SJSA1 (cell line): Measurements from ENCODE around the gene DOCK3. TPM values are rescaled to one million over a fixed set of nuclear protein-coding genes. Genes with fewer than 3 reads are reported as not detected.
"Not testable (repeated sequence)": the region's sequence is repeated elsewhere in the genome, so short reads cannot be mapped to it uniquely, and the experiment has no call there.

Experiments
- DNase-seq, 2 experiments: peaks; one replicate each; pipeline ENCODE4 v3.0.0-alpha.2; 2015 to 2020; ENCODE audit warnings: low spot score in 2 of 2, low read depth in 1 of 2
- H3K27ac ChIP-seq: fragments of 250-450 bp; sonication (Bioruptor Pico); 2 replicates; pipeline ENCODE4 v1.5.1; 2020; ENCODE audit warnings: mild to moderate bottlenecking, moderate library complexity
- H3K27me3 ChIP-seq: fragments of 250-450 bp; sonication (Bioruptor Pico); replicated peaks from 2 replicates; pipeline ENCODE4 v1.5.1; 2020; ENCODE audit warnings: mild to moderate bottlenecking, moderate library complexity
- H3K36me3 ChIP-seq: fragments of 250-450 bp; sonication (Bioruptor Pico); 2 replicates; pipeline ENCODE4 v1.5.1; 2020; ENCODE audit warnings: mild to moderate bottlenecking
- H3K4me1 ChIP-seq: fragments of 250-450 bp; sonication (Bioruptor Pico); replicated peaks from 2 replicates; pipeline ENCODE4 v1.6.1; 2021; ENCODE audit warnings: mild to moderate bottlenecking
- H3K4me3 ChIP-seq: fragments of 250-450 bp; sonication (Bioruptor Pico); 2 replicates; pipeline ENCODE4 v1.5.1; 2020; ENCODE audit warnings: mild to moderate bottlenecking
- H3K9me3 ChIP-seq: fragments of 250-450 bp; sonication (Bioruptor Pico); replicated peaks from 2 replicates; pipeline ENCODE4 v1.5.1; 2020; ENCODE audit warnings: mild to moderate bottlenecking
- total RNA-seq: library from RNA; depleted of rRNA; stranded (reverse); fragments of >200 nt; shearing (Covaris generic); gene quantifications from 2 replicates; pipeline ENCODE4 v1.2.3, GENCODE V29; 2014

The DOCK3 gene
- total RNA-seq, 1 experiment from 2014 or later: 0.29 TPM

DNA sequence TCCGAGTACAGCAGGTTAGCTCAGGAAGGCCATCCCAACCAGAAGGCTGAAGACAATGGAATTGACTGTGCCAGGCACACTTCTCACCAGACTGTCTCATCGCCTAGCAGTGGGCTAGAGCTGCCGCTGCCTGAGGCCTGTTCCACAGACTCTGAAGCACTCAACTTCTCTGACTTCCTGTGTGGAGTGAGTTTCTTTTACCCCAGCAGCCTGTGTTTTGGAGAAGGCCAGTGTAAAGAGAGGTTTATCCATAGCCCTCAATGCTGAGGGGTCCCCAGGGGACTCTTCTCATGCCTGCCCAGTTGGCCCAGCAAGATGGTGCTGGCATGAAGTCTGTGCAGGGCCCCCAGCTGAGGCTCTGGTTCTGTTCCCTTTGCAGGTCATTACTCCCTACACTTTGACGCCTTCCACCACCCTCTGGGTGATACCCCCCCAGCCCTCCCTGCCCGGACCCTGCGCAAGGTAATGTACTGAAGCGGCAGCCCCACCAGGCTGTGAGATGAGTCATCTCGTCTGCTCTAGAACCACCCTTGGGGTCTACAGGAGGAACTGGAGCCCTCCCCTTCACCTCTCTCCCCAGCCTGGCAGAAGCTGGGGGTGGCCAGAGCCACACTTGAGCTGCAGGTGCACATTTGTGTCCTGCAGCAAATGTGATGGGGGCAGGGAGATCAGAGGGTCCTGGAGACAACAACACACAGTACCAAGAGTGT is 705.2 kb downstream of the DOCK3 start:
- H3K36me3 ChIP-seq: peaks cover 6% of the 10 kb centered on the region; the same call in 1 of the 2 replicates
- H3K9me3 ChIP-seq: no peaks in the 10 kb centered on the region
- H3K27me3 ChIP-seq: no peaks in the 10 kb centered on the region
- peaks cover 6% of the 10 kb centered on the region for H3K4me1 ChIP-seq
- peak in 1 of 2 experiments; percentile 25 for DNase-seq
- H3K4me3 ChIP-seq: no peak overlapping the region
- no peak overlapping the region for H3K27ac ChIP-seq

DNA sequence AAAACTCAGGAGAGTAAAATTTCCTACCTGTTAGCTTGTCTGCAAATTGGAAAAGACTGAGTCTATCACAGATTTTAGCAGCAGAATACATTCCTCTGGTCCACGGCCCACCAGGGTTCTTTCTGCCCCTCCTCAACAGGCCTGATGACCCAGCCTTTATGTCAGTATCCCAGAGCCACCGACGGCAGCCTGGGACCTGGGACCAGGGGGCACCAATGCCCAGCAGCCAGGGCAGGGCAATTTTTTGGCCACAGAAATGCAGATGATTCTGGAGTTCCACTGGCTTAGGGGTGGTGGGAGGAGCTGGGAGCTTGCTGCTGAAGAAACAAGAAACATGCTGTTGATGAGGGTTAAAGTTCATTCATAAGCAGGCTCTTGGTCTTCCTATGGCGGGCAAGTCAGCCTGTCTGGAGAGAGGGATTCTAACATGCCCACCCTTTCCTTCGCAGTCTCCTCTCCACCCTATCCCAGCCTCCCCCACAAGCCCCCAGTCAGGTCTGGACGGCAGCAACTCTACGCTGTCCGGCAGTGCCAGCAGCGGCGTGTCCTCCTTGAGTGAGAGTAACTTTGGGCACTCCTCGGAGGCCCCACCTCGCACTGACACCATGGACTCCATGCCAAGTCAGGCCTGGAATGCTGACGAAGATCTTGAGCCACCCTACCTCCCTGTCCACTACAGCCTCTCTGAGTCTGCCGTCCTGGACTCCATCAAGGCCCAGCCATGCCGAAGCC is 706.0 kb downstream of the DOCK3 start:
- no peak for DNase-seq
- Histone ChIP-seq H3K36me3 (peaks cover 8% of the 10 kb centered on the region; the same call in 1 of the 2 replicates), H3K27me3 (no peaks in the 10 kb centered on the region), H3K4me3 (no peak overlapping the region), H3K4me1 (peaks cover 7% of the 10 kb centered on the region), H3K9me3 (no peaks in the 10 kb centered on the region), H3K27ac (no peak overlapping the region)

DNA sequence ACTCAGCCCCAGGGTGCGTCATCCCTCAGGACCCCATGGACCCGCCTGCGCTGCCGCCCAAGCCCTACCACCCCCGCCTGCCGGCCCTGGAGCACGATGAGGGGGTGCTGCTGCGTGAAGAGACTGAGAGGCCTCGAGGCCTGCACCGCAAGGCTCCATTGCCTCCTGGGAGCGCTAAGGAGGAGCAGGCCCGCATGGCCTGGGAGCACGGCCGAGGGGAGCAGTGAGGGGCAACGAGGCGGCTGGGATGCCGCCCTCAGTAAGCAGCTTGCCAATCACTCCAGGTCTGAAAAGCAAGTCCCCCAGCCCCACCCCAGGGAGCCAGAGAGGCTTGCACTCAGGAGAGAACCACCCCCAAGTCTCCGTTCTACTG is 706.6 kb downstream of the DOCK3 start:
- H3K27me3 ChIP-seq: no peaks in the 10 kb centered on the region
- H3K4me1 ChIP-seq: peaks cover 13% of the 10 kb centered on the region
- DNase-seq: peak in 1 of 2 experiments; percentile 20
- H3K4me3 ChIP-seq: no peak overlapping the region
- peaks cover 14% of the 10 kb centered on the region; the same call in 1 of the 2 replicates for H3K36me3 ChIP-seq
- H3K9me3 ChIP-seq: no peaks in the 10 kb centered on the region
- H3K27ac ChIP-seq: no peak overlapping the region

DNA sequence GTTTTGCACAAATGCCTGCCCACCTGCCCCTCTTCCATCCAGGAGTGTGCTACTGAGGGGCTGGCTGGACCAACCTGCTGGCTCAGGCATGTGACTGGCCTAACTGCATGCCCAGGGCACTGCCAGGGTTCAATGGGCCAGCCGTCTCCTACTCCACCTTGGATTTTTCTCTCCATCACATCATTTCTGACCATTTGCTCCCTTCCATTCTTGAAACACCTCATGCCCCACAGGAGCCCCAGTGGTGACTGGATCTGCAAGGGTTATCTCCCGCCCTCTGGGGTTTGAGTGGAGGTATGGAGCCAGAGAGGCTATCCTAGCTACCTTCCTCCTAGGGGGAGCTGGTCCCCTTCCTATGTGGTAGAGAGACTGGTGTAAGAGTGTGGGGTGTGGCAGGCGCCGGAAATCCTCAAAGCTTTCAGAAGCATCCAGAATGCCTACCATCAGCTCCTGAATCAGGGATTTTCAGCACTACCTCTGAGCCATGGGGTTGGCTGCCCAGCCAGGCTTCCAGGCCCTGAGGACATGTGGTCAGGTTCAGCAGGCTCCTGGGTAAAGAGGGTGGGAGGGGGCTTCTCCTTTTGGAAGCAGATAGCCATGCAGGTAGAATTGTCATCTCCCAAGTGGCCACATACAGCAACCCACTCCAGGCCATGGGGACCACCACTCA is 707.5 kb downstream of the DOCK3 start:
- H3K4me3 ChIP-seq: no peak overlapping the region
- peaks cover 16% of the 10 kb centered on the region for H3K4me1 ChIP-seq
- DNase-seq: peak in 1 of 2 experiments; percentile 22
- H3K36me3 ChIP-seq: peaks cover 23% of the 10 kb centered on the region
- no peak overlapping the region for H3K27ac ChIP-seq
- no peaks in the 10 kb centered on the region for H3K27me3 ChIP-seq
- no peaks in the 10 kb centered on the region for H3K9me3 ChIP-seq

DNA sequence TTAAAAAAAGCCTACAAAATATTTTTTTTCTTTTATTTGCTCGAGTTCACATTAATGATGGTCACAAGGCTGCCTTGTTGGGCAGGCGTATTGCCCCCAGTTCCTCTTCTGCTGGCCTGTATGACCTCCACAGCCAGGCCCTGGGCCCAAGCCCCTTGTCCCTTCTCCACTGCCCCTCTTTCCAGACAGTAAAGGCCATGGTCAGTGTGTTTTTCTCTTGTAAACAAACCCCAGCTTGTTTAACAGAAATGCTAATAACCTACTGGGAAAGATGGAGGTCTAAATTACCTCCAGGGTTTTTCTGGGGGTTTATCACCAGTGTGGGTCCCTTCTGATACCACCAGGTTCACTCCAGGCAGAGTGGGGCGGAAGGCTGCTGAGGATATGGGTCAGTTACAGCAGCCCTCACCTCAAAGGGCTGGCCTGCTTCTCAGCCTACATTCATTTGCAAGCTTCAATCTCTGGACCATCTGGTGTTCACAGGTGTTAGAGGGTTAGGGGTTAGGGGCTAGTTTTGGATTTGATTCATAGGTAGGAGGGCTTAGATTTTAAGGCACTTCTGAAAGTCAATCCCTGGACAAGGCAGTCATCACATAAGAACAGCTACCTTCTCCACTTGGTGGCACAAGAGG is 708.3 kb downstream of the DOCK3 start:
- Histone ChIP-seq H3K36me3 (peaks cover 31% of the 10 kb centered on the region), H3K27ac (no peak overlapping the region), H3K4me3 (no peak overlapping the region), H3K4me1 (peaks cover 16% of the 10 kb centered on the region), H3K27me3 (no peaks in the 10 kb centered on the region), H3K9me3 (no peaks in the 10 kb centered on the region)
- DNase-seq: no peak

DNA sequence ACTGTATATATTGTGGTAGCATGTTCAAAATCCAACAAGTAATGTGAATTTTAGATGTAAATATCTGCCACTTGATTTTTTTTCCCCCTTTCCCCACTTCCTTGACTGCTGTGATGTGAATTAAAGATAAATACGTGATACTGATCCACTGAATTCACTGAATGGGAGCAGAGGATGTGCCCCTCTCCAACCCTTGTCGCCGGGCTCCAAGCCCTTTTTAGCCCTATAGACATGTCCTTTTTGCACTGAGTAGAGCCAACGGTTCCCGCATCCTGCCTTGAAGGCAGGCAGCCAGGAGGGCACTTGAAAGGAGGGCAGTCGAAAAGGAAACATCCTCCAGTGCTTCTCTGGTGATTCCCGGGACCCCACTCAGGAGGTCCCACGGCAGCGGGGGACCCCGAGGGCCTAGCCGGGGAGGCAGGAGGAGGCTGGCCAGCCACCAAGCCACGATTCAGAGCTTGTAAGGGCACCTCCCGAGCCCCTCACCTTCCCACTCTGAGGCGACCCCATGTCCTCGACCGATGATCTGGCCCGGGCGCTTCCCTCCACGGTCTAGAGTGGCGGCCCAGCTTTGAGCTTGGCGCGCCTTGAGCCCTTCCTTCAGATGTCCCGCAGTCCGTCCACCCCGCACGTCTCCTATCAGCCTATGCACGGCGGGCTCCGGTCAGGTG is 709.5 kb downstream of the DOCK3 start:
- Histone ChIP-seq H3K4me1 (peaks cover 16% of the 10 kb centered on the region), H3K27ac (peak overlapping the region; percentile 86), H3K36me3 (peaks cover 41% of the 10 kb centered on the region), H3K9me3 (no peaks in the 10 kb centered on the region), H3K27me3 (no peaks in the 10 kb centered on the region), H3K4me3 (peak overlapping the region; percentile 73)
- peak in 1 of 2 experiments; percentile 44 for DNase-seq

DNA sequence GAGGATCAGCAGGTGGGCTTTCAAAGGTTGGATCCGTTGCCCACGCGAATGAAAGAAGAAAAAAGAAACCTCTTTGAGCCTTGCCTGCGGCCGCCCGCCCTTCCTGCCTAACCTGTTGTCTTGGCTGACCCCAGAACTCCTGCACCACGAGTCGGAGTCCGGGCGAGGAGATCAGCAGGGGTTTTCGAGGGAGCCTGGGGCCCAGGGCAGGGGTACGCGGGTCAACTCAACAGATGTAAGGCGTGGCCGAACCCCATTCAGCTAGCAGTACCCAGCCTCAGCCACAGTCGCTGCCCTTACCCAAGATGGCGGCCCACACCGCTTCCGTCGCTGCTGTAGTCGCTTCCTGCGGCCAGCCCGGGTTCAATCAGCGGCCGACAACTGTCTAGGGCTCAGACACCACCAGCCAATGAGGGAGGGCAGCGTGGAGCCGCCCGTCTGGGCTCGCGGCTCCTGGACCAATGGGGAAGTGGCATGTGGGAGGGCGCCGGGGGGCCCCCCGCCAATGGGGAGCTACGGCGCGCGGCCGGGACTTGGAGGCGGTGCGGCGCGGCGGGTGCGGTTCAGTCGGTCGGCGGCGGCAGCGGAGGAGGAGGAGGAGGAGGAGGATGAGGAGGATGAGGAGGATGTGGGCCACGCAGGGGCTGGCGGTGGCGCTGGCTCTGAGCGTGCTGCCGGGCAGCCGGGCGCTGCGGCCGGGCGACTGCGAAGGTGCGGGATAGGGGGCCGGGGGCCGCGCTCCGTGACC is 710.2 kb downstream of the DOCK3 start, which contains the start of gene MANF:
Gene MANF, plus strand, starts transcription at position 566 of the 748 bp plus-strand sequence. Its CDS starts 52 bp downstream, at position 618.
- Histone ChIP-seq H3K4me3 (peak within 1 kb of the TSS; percentile 73), H3K27ac (peak within 1 kb of the TSS; percentile 86), H3K36me3 (peaks cover 49% of the 10 kb centered on the region), H3K4me1 (peaks cover 16% of the 10 kb centered on the region), H3K9me3 (no peaks in the 10 kb centered on the region), H3K27me3 (no peaks in the 10 kb centered on the region)
- DNase-seq: peak; percentile 94 to 96

DNA sequence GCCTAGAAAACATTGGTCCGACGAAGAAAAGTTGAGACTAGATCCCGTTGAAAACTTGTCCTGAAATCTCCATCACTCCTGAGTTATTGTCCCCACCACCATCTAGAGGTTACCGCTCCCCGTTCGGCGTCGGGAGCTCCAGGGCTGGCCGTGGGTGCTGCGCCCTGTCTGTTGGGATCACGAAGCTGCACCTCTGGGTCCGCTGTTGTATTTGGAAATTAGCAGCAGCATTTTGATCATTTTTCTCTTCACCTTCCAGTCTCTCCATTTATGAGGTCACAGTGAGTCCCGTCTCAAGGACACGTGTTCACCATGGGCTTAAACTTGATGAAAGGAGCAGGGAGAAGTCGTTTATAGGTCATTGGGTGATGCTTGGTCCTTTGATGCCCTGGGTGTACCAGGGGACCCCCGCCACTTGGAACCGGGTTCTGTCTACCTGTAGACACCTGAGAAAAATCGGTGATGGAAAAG is 710.9 kb downstream of the DOCK3 start:
- H3K27ac ChIP-seq: no peak overlapping the region
- DNase-seq: peak in 1 of 2 experiments; percentile 32

DNA sequence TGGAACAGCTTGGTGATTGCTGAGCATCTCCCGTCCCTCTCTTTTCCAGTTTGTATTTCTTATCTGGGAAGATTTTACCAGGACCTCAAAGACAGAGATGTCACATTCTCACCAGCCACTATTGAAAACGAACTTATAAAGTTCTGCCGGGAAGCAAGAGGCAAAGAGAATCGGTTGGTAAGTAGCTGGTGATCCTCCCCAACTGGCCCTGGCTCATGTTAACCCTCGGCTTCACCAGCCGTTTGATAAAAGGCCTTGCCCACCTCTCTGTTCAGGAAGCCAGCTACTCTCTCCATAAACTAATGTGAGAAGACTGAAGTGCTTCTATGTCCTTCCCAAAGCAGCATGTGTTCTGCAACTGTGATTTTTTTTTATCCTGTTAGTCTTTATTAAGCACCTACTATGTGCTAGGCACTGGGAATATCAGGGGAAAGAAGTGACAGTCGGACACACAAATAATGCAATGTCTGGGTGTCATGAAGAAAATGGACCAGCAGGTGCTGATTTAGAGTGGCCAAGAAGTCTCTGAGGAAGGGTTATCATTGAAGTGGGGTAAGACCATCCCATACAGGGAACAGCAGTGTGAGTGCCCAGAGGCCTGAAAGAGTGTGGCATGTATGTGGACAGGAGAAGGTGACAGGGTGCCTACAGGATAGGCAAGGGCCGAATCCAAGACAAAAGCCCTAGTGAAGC is 711.6 kb downstream of the DOCK3 start:
- H3K9me3 ChIP-seq: no peaks in the 10 kb centered on the region; the same call in 1 of the 2 replicates
- no peak overlapping the region for H3K27ac ChIP-seq
- DNase-seq: no peak
- no peaks in the 10 kb centered on the region for H3K27me3 ChIP-seq
- peaks cover 60% of the 10 kb centered on the region for H3K36me3 ChIP-seq
- peaks cover 23% of the 10 kb centered on the region for H3K4me1 ChIP-seq
- peak overlapping the region; percentile 73 for H3K4me3 ChIP-seq

More for the DNA sequence above, 710.9 kb downstream of the DOCK3 start:
- H3K27me3 ChIP-seq: no peaks in the 10 kb centered on the region
- H3K4me1 ChIP-seq: peaks cover 21% of the 10 kb centered on the region
- H3K9me3 ChIP-seq: no peaks in the 10 kb centered on the region
- peaks cover 56% of the 10 kb centered on the region for H3K36me3 ChIP-seq
- peak overlapping the region; percentile 73 for H3K4me3 ChIP-seq

DNA sequence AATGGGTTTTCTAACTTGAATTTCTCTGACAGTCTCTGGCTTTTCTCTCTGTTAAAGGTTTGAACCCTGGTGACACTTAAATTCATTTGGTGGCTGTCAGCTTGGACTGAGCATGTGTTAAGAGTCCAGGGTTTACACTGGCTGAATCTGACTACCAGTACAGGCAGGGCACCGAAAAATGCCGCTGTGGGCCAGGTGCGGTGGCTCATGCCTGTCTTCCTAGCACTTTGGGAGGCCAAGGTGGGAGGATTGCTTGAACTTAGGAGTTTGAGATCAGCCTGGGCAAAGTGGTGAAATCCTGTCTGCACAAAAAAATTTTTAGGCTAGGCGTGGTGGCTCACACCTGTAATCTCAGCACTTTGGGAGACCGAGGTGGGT is 712.1 kb downstream of the DOCK3 start:
- peaks cover 5% of the 10 kb centered on the region for H3K9me3 ChIP-seq
- H3K27ac ChIP-seq: no peak overlapping the region
- H3K4me3 ChIP-seq: no peak overlapping the region
- H3K36me3 ChIP-seq: peaks cover 65% of the 10 kb centered on the region
- peak in 1 of 2 experiments; percentile 22 for DNase-seq
- H3K4me1 ChIP-seq: peaks cover 27% of the 10 kb centered on the region
- no peaks in the 10 kb centered on the region for H3K27me3 ChIP-seq

DNA sequence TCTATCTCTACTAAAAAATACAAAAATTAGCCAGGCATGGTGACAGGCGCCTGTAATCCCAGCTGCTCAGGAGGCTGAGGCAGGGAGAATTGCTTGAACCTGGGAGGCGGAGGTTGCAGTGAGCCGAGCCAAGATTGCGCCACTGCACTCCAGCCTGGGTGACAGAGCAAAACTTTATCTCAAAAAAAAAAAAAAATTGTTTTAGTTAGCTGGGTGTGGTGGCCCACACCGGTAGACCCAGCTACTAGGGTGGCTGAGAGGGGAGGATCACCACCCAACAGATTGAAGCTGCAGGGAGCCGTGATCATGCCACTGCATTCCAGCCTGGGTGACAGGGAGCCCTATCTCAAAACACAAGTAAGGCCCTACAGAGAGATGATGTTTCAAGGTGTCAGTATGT is 712.6 kb downstream of the DOCK3 start:
- Histone ChIP-seq H3K4me1 (peaks cover 31% of the 10 kb centered on the region), H3K36me3 (peaks cover 69% of the 10 kb centered on the region)
- DNase-seq, H3K27me3 ChIP-seq, H3K9me3 ChIP-seq, H3K27ac ChIP-seq, H3K4me3 ChIP-seq: not testable (repeated sequence)
